HG03045 (cell line): ENCODE data around the gene PROZ.
A peak's percentile ranks its signal among the peaks of the same experiment; 100 is the strongest.

Experiments used
- ATAC-seq: cut with Tn5 transposase; IDR thresholded peaks from one replicate; pipeline ENCODE4 v1.9.1; 2021; ENCODE audit warnings: mild to moderate bottlenecking, moderate library complexity; ENCODE audit not compliant: unreplicated experiment

Gene PROZ

GRCh38 chr13:113176280-113176679 is 17.8 kb downstream of the PROZ start:
- ATAC-seq: no peak

GRCh38 chr13:113176822-113177221 is 18.4 kb downstream of the PROZ start:
- ATAC-seq: no peak

- ATAC-seq: no peak
These were observed 19.8 kb downstream of the PROZ start for GRCh38 chr13:113178070-113178895.

GRCh38 chr13:113178896-113179167 is 20.4 kb downstream of the PROZ start:
- ATAC-seq: no peak

- ATAC-seq: no peak
These were observed 21.2 kb downstream of the PROZ start for GRCh38 chr13:113179374-113180230.

GRCh38 chr13:113182046-113182445 is 23.6 kb downstream of the PROZ start:
- no peak for ATAC-seq

GRCh38 chr13:113183450-113184129 is 25.1 kb downstream of the PROZ start:
- no peak for ATAC-seq

- ATAC-seq: no peak
These were observed 26.4 kb downstream of the PROZ start for GRCh38 chr13:113184568-113185440.

- ATAC-seq: peak; percentile 81
These were observed 27.8 kb downstream of the PROZ start for GRCh38 chr13:113186061-113186900.

- ATAC-seq: no peak
These were observed 28.8 kb downstream of the PROZ start for GRCh38 chr13:113187263-113187669.

GRCh38 chr13:113187883-113188665 is 29.6 kb downstream of the PROZ start:
- ATAC-seq: no peak

- ATAC-seq: no peak
These were observed 31.7 kb downstream of the PROZ start for GRCh38 chr13:113190181-113190580.

- no peak for ATAC-seq
These were observed 33.8 kb downstream of the PROZ start for GRCh38 chr13:113192279-113192678.

- ATAC-seq: no peak
These were observed 34.5 kb downstream of the PROZ start for GRCh38 chr13:113192902-113193301.

GRCh38 chr13:113195360-113195759 is 36.9 kb downstream of the PROZ start:
- ATAC-seq: no peak

- no peak for ATAC-seq
These were observed 38.7 kb downstream of the PROZ start for GRCh38 chr13:113196970-113197737.

- no peak for ATAC-seq
These were observed 43.4 kb downstream of the PROZ start for GRCh38 chr13:113201815-113202214.

- no peak for ATAC-seq
These were observed 44.5 kb downstream of the PROZ start for GRCh38 chr13:113202912-113203311.
